ENCODE measurements around the gene EXOC3L1. TPM values are rescaled to one million over a fixed set of nuclear protein-coding genes. Genes with fewer than 3 reads are reported as not detected.

EXOC3L1 gene
- total RNA-seq, 1 experiment from 2014 or later, result 0.30 TPM

- intact Hi-C loops (cut with micrococcal nuclease), result no loop called here
- ChIA-PET CTCF (interaction anchor here (0.6 kb wide), 1 partner anchor 154 kb away, joined by 5 read pairs; no protein-coding TSS in a partner anchor), RAD21 (ENCODE audit: low non-redundant PET in 1 of 2, low total read pairs in 2 of 2, uncharacterized antibody in 2 of 2, unreplicated experiment in 2 of 2) (interaction anchor here in 1 of 2 experiments (1.1 kb wide), 1 partner anchor 131 kb away, joined by 4 read pairs; no protein-coding TSS in a partner anchor), POLR2A (no interaction called here)
- H3K9me3 ChIP-seq (ENCODE audit: control insufficient read depth in 1 of 2, insufficient read depth in 1 of 2, low read depth in 1 of 2, low read length in 2 of 2), result no peaks in the 10 kb centered on the region
- peaks cover 16 to 26% of the 10 kb centered on the region in 2 experiments; a peak in 3 of 4 replicates for H3K36me3 ChIP-seq (ENCODE audit: control insufficient read depth in 1 of 2, insufficient read depth in 2 of 2, low read length in 2 of 2)
- BruUV-seq (replicated peaks), result no TSS peak
- ATAC-seq, result no peak
- no peak overlapping the region for H3K4me2 ChIP-seq (ENCODE audit: low read length)
- H3K9me2 ChIP-seq (ENCODE audit: insufficient read depth), result no peaks in the 10 kb centered on the region
- H3K27me3 ChIP-seq (ENCODE audit: insufficient read depth, low read length), result no peaks in the 10 kb centered on the region
- DNase-seq (ENCODE audit: low read depth, low spot score), result no peak
- H2AFZ ChIP-seq (ENCODE audit: low read depth, low read length, poor library complexity, severe bottlenecking), result no peak overlapping the region
- H3K27ac ChIP-seq (ENCODE audit: low read depth, low read length), result no peak overlapping the region
- H4K20me1 ChIP-seq (ENCODE audit: insufficient read depth), result no peaks in the 10 kb centered on the region
- TF ChIP-seq ZNF274 (IDR thresholded peaks at IDR 0.05; ENCODE audit: low read depth, low read length), result no peak
- no peak for TF ChIP-seq EGR1 (IDR thresholded peaks at IDR 0.05; ENCODE audit: low read depth)
- no peak for TF ChIP-seq ELF1 (IDR thresholded peaks at IDR 0.05; ENCODE audit: borderline replicate concordance, low read depth)
- no peak for TF ChIP-seq CEBPB (IDR thresholded peaks at IDR 0.05; ENCODE audit: low read depth)
- no peak for TF ChIP-seq REST (IDR thresholded peaks at IDR 0.05; ENCODE audit: low read depth)
- TF ChIP-seq YY1 (IDR thresholded peaks at IDR 0.05; ENCODE audit: extremely low read depth, insufficient replicate concordance, low read depth, low read length), result no peak
- TF ChIP-seq SP1 (IDR thresholded peaks at IDR 0.05; ENCODE audit: low read depth), result no peak
- no peak for TF ChIP-seq ATF3 (IDR thresholded peaks at IDR 0.05)
- TF ChIP-seq ZBTB33 (IDR thresholded peaks at IDR 0.05; ENCODE audit: extremely low read depth, insufficient replicate concordance, low read length), result no peak
- TF ChIP-seq RAD21 (IDR thresholded peaks at IDR 0.05; ENCODE audit: low read depth), result no peak
- no peak for TF ChIP-seq CTCF (IDR thresholded peaks at IDR 0.05 in 2 of 3, conservative IDR thresholded peaks at IDR 0.05 in 1 of 3; ENCODE audit: borderline replicate concordance in 1 of 3, insufficient read depth in 1 of 3, low read depth in 2 of 3, low read length in 2 of 3)
- no peaks in the 10 kb centered on the region for H3K79me2 ChIP-seq (ENCODE audit: insufficient read depth, low read length)
- no peak overlapping the region for H3K9ac ChIP-seq (ENCODE audit: low read length)
- H3K4me3 ChIP-seq (replicated peaks in 1 of 2; ENCODE audit: low read depth in 1 of 2, low read length in 2 of 2), result no peak overlapping the region
- H3K4me1 ChIP-seq (ENCODE audit: control insufficient read depth in 1 of 2, insufficient read depth in 2 of 2, low read length in 2 of 2), result peaks cover 3 to 18% of the 10 kb centered on the region in 2 experiments; a peak in 3 of 4 replicates
These were observed 41.2 kb downstream of the EXOC3L1 start for GRCh38 chr16:67148656-67149275.

Measured in HCT116 (cell line).